ENCODE results near the gene VCAN. TPM values are rescaled to one million over a fixed set of nuclear protein-coding genes. Genes with fewer than 3 reads are reported as not detected.

Gene VCAN
- total RNA-seq, 1 donor from 2014 or later = 71.2 TPM

GRCh38 chr5:83487155-83487554, 15.6 kb downstream of the VCAN start:
- no peak for TF ChIP-seq CTCF (IDR thresholded peaks at IDR 0.05)
- no peak for TF ChIP-seq POLR2AphosphoS5 (IDR thresholded peaks at IDR 0.05; ENCODE audit: insufficient read depth in 1 of 2, low read depth in 1 of 2)
- TF ChIP-seq POLR2A (IDR thresholded peaks at IDR 0.05) = no peak
- Histone ChIP-seq H3K4me1 (no peaks in the 10 kb centered on the region), H3K9me3 (no peaks in the 10 kb centered on the region), H3K27ac (no peak overlapping the region), H3K36me3 (no peaks in the 10 kb centered on the region), H3K27me3 (no peaks in the 10 kb centered on the region), H3K4me3 (no peak overlapping the region)
- DNase-seq (ENCODE audit: extremely low spot score in 2 of 2) = no peak
- intact Hi-C loops (cut with DNase I) = no loop called here

- H3K4me3 ChIP-seq = no peak overlapping the region
- no peak for DNase-seq (ENCODE audit: extremely low spot score in 2 of 2)
- no peaks in the 10 kb centered on the region for H3K9me3 ChIP-seq
- H3K27ac ChIP-seq = no peak overlapping the region
- H3K36me3 ChIP-seq = no peaks in the 10 kb centered on the region
- no peaks in the 10 kb centered on the region for H3K27me3 ChIP-seq
- intact Hi-C loops (cut with DNase I) = no loop called here
- TF ChIP-seq POLR2AphosphoS5 (IDR thresholded peaks at IDR 0.05; ENCODE audit: insufficient read depth in 1 of 2, low read depth in 1 of 2) = no peak
- no peak for TF ChIP-seq POLR2A (IDR thresholded peaks at IDR 0.05)
- no peak for TF ChIP-seq CTCF (IDR thresholded peaks at IDR 0.05)
- H3K4me1 ChIP-seq = no peaks in the 10 kb centered on the region
These were observed 16.7 kb downstream of the VCAN start for GRCh38 chr5:83488271-83488670.

- no peaks in the 10 kb centered on the region for H3K9me3 ChIP-seq
- H3K4me3 ChIP-seq = no peak overlapping the region
- no peaks in the 10 kb centered on the region for H3K4me1 ChIP-seq
- H3K27me3 ChIP-seq = no peaks in the 10 kb centered on the region
- no peak overlapping the region for H3K27ac ChIP-seq
- no peak for DNase-seq (ENCODE audit: extremely low spot score in 2 of 2)
- TF ChIP-seq POLR2A (IDR thresholded peaks at IDR 0.05) = no peak
- TF ChIP-seq POLR2AphosphoS5 (IDR thresholded peaks at IDR 0.05; ENCODE audit: insufficient read depth in 1 of 2, low read depth in 1 of 2) = no peak
- TF ChIP-seq CTCF (IDR thresholded peaks at IDR 0.05) = no peak
- intact Hi-C loops (cut with DNase I) = no loop called here
- no peaks in the 10 kb centered on the region for H3K36me3 ChIP-seq
These were observed 17.3 kb downstream of the VCAN start for GRCh38 chr5:83488821-83489220.

- H3K9me3 ChIP-seq = no peaks in the 10 kb centered on the region
- intact Hi-C loops (cut with DNase I) = no loop called here
- H3K27me3 ChIP-seq = no peaks in the 10 kb centered on the region
These were observed 18.7 kb downstream of the VCAN start for GRCh38 chr5:83490203-83490602.

GRCh38 chr5:83492331-83492730, 20.8 kb downstream of the VCAN start:
- H3K9me3 ChIP-seq = no peaks in the 10 kb centered on the region
- H3K27me3 ChIP-seq = no peaks in the 10 kb centered on the region
- H3K4me1 ChIP-seq = no peaks in the 10 kb centered on the region
- no peak overlapping the region for H3K27ac ChIP-seq
- DNase-seq (ENCODE audit: extremely low spot score in 2 of 2) = no peak
- intact Hi-C loops (cut with DNase I) = no loop called here
- H3K36me3 ChIP-seq = no peaks in the 10 kb centered on the region
- TF ChIP-seq POLR2AphosphoS5 (IDR thresholded peaks at IDR 0.05; ENCODE audit: insufficient read depth in 1 of 2, low read depth in 1 of 2) (no peak), POLR2A (IDR thresholded peaks at IDR 0.05) (no peak), CTCF (IDR thresholded peaks at IDR 0.05) (no peak)
- no peak overlapping the region for H3K4me3 ChIP-seq

More at GRCh38 chr5:83490203-83490602, 18.7 kb downstream of the VCAN start:
- DNase-seq (ENCODE audit: extremely low spot score in 2 of 2) = no peak
- Histone ChIP-seq H3K27ac (no peak overlapping the region), H3K4me1 (no peaks in the 10 kb centered on the region), H3K4me3 (no peak overlapping the region), H3K36me3 (no peaks in the 10 kb centered on the region)
- TF ChIP-seq POLR2AphosphoS5 (IDR thresholded peaks at IDR 0.05; ENCODE audit: insufficient read depth in 1 of 2, low read depth in 1 of 2) = no peak
- no peak for TF ChIP-seq POLR2A (IDR thresholded peaks at IDR 0.05)
- TF ChIP-seq CTCF (IDR thresholded peaks at IDR 0.05) = no peak
